HG03060 (cell line): Measurements from ENCODE around the gene PLEKHD1.

Source experiments
- ATAC-seq: cut with Tn5 transposase; IDR thresholded peaks from one replicate; pipeline ENCODE4 v1.9.1; 2021; ENCODE audit warnings: low read depth, moderate number of reproducible peaks; ENCODE audit not compliant: unreplicated experiment

The PLEKHD1 gene

DNA sequence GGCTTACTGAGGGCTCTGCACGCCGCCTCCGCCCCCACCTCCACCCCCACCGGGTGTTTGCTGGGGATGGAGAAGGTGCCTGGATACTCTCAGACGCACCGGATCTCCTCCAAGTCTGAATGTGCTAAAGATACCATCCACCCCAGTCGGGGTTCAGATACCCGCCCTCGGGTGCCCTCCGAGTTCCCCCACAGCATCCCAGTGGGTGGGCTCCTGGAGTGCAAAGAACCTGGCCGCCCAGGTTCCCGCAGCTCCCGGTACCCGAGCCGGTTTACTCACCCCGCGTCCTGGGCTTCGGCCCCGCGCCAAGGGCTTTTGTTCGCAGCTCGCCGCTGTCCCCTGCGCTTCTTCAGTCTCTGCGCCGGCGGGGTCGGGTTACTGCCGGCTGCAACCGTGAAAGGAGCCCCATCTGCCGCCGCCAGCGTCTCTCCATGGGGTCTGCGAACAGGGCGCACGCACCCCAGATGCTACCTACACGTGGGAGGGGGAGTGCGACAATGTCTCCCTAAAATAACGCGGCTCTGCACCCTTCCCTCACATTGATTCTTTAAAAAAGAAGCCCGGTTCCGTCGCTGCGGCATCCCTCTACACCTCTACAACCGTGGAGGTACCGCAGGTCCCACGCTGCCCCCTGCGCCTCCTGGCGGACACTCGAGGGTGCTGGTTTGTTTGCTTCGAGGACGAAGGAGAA, 89.9 kb downstream of the PLEKHD1 start, which contains the start of gene CCDC177:
CCDC177 (minus strand) TSS at position 609 of the 691 bp plus-strand sequence. CDS start 1,249 bp downstream, outside the sequence.
- no peak for ATAC-seq

DNA sequence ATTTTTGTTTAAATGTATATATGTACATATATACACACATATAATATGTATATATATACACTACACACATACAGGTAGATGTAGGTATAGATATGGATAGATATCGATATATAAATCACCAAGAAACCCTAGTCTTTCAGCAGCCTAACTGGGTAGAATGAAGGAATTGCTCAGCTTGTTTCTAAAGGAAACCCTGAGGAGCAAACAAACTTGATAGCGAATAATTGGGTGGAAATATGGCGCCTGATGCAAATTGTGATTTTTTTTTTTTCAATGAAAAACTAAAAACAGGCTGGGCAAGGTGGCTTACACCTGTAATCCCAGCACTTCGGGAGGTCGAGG, 90.4 kb downstream of the PLEKHD1 start:
- ATAC-seq: no peak

DNA sequence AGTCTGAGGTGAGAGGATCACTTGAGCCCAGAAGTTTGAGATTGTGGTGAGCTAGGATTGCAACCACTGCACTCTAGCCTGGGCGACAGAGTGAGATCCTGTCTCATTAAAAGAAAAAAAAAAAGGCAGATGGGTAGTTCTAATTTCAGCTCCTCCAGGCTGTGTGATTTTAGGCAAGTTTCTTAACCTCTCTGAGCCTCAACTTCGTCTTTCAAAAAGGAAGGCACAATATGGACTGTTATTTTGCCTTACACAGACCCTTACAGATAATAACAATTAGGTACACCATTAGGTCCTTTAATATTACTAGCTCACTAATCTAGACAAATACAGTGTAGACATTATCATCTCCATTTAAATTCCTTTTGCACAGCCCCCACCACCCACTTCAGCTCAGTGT, 94.9 kb downstream of the PLEKHD1 start:
- ATAC-seq: no peak

DNA sequence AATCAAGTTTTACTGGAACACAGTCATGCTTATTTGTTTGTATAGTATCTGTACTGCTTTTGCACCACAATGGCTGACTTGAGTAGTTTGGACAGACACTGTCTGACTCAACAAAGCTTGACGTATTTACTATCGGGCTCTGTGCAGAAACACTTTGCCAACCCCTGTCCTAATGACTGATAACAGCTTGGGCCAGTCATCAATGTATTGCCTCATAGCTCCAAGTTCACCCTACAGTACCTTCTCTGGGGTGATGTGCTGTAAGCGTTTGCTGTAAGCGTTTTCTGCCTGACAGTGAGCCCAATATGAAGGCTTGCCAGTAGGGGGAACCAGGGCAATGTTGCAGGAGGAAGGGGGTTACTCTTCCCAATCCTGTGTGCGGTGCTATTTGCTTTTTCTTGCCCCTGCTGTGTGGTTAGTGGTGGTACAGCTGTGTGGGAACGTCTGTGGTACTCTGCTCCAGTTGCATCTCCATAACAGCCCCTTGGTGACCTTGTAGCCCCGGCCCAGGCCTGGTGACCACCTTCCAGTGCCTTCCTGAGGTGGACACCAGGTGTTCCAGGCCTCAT, 95.6 kb downstream of the PLEKHD1 start:
- no peak for ATAC-seq
